Smooth muscle cell (in vitro differentiated cells): ENCODE results near the gene MAPK8. TPM values are rescaled to one million over a fixed set of nuclear protein-coding genes. Genes with fewer than 3 reads are reported as not detected.

Experiments used
- DNase-seq: peaks from one replicate; lab custom pipeline; 2025; ENCODE audit not compliant: unreplicated experiment; lab: John Stamatoyannopoulos, UW
- H2AFZ ChIP-seq: fragments of 200-600 bp; sonication (generic); 2 replicates; pipeline ENCODE4 v1.6.0; 2016; ENCODE audit warnings: antibody characterized with exemption, low read depth, mild to moderate bottlenecking
- H3F3A ChIP-seq: fragments of 200-600 bp; sonication (generic); 2 replicates; pipeline ENCODE4 v1.6.0; 2017; ENCODE audit warnings: antibody characterized with exemption, low read depth
- H3K27ac ChIP-seq: fragments of 200-600 bp; sonication (generic); 2 replicates; pipeline ENCODE4 v1.5.1; 2016; ENCODE audit warnings: low read depth, mild to moderate bottlenecking
- H3K27me3 ChIP-seq: fragments of 200-600 bp; sonication (generic); 2 replicates; pipeline ENCODE4 v1.6.1; 2016; ENCODE audit warnings: low read depth, mild to moderate bottlenecking
- H3K36me3 ChIP-seq: fragments of 200-600 bp; sonication (generic); 2 replicates; pipeline ENCODE4 v1.5.1; 2016; ENCODE audit warnings: low read depth
- H3K4me1 ChIP-seq: fragments of 200-600 bp; sonication (generic); 2 replicates; pipeline ENCODE4 v1.5.1; 2016; ENCODE audit warnings: low read depth
- H3K4me2 ChIP-seq: fragments of 200-600 bp; sonication (generic); 2 replicates; pipeline ENCODE4 v1.6.0; 2016; ENCODE audit warnings: mild to moderate bottlenecking
- H3K4me3 ChIP-seq: fragments of 200-600 bp; sonication (generic); 2 replicates; pipeline ENCODE4 v1.5.1; 2016; ENCODE audit warnings: mild to moderate bottlenecking
- H3K79me2 ChIP-seq: fragments of 200-600 bp; sonication (generic); 2 replicates; pipeline ENCODE4 v1.6.0; 2016; ENCODE audit warnings: low read depth, mild to moderate bottlenecking
- H3K9ac ChIP-seq: fragments of 200-600 bp; sonication (generic); 2 replicates; pipeline ENCODE4 v1.6.0; 2016; ENCODE audit warnings: low read depth
- H3K9me3 ChIP-seq: fragments of 200-600 bp; sonication (generic); replicated peaks from 2 replicates; pipeline ENCODE4 v1.5.1; 2016; ENCODE audit warnings: low read depth
- H4K20me1 ChIP-seq: fragments of 200-600 bp; sonication (generic); 2 replicates; pipeline ENCODE4 v1.6.0; 2016; ENCODE audit warnings: low read depth
- WGBS: methylation state at CpG from one replicate; pipeline ENCODE4 v1.1.7; 2016; ENCODE audit warnings: low lambda C conversion rate; 5-methylcytosine and 5-hydroxymethylcytosine counted together
- polyA plus RNA-seq: library from polyadenylated mRNA; unstranded; fragments of >200 nt; fragmentation: Nextera tagmentation; extraction: Ambion mirVana; gene quantifications from 2 replicates; pipeline ENCODE4 v1.2.1, GENCODE V29; 2016
- total RNA-seq: library from RNA; depleted of rRNA; stranded (reverse); fragments of >200 nt; gene quantifications from 2 replicates; pipeline ENCODE4 v1.2.3, GENCODE V29; 2014
- TF ChIP-seq, protein P1 (sequence below): fragments of 200-600 bp; sonication (generic); IDR thresholded peaks from 2 replicates; pipeline ENCODE4 v1.5.1; 2017; ENCODE audit warnings: borderline replicate concordance, mild to moderate bottlenecking, antibody characterized with exemption; ENCODE audit not compliant: insufficient read depth, poor library complexity, severe bottlenecking

Gene MAPK8
- total and polyA plus RNA-seq, 2 experiments from 2014 or later: 13.1 to 45.5 TPM

DNA sequence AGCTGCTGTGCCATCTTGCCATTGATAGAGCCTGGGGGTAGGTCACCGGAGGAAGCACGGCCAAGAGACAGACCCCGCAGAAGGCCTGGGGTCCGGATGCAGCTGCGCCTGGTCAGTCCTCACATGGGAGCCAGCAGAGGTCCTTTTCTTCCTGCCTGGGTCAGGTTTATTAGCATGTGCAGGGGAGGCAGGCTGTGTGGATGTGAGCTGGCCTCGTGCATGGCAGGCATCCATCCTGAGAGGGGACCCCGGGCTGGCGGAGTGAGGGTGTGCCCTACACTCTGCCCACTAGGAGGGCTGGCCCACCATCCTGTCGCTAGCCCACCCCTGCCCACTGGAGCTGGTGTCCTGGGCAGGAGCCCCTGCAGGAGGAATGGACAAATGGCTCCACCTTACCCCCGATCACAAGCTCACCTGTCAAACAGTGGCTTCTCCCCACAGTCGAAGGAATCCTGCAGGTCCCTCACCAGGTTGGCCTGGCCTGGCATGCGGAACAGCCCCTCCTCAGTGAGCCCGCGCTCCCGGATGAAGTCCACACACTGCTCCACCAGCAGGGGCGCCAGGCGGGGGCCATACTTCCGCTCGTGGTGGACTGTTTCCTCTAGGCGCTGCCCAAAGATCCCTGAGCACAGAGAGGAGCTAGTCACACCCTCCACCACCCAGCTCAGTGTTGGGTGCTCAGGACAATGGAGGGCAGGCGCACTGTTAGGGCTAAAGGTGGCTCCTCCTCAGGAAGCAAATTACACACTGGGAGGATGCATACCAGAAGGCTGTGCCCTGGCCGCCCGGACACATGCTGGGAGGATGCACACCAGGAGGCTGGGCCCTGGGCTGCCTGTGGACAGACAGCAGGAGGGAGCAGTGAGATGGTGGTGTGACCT is 153.0 kb downstream of the MAPK8 start:
- H3K27ac ChIP-seq: no peak overlapping the region
- DNase-seq: no peak
- TF ChIP-seq, protein P1, sequence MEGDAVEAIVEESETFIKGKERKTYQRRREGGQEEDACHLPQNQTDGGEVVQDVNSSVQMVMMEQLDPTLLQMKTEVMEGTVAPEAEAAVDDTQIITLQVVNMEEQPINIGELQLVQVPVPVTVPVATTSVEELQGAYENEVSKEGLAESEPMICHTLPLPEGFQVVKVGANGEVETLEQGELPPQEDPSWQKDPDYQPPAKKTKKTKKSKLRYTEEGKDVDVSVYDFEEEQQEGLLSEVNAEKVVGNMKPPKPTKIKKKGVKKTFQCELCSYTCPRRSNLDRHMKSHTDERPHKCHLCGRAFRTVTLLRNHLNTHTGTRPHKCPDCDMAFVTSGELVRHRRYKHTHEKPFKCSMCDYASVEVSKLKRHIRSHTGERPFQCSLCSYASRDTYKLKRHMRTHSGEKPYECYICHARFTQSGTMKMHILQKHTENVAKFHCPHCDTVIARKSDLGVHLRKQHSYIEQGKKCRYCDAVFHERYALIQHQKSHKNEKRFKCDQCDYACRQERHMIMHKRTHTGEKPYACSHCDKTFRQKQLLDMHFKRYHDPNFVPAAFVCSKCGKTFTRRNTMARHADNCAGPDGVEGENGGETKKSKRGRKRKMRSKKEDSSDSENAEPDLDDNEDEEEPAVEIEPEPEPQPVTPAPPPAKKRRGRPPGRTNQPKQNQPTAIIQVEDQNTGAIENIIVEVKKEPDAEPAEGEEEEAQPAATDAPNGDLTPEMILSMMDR: no peak
- no peaks in the 10 kb centered on the region for H4K20me1 ChIP-seq
- no peaks in the 10 kb centered on the region for H3K9me3 ChIP-seq
- H3F3A ChIP-seq: no peaks in the 10 kb centered on the region
- H3K79me2 ChIP-seq: no peaks in the 10 kb centered on the region
- H3K36me3 ChIP-seq: no peaks in the 10 kb centered on the region
- H3K27me3 ChIP-seq: no peaks in the 10 kb centered on the region
- H3K4me3 ChIP-seq: no peak overlapping the region
- no peak overlapping the region for H3K4me2 ChIP-seq
- H2AFZ ChIP-seq: no peak overlapping the region
- WGBS: 86% methylated on average over 23 of the region's 23 CpGs
- no peaks in the 10 kb centered on the region for H3K4me1 ChIP-seq
- no peak overlapping the region for H3K9ac ChIP-seq

DNA sequence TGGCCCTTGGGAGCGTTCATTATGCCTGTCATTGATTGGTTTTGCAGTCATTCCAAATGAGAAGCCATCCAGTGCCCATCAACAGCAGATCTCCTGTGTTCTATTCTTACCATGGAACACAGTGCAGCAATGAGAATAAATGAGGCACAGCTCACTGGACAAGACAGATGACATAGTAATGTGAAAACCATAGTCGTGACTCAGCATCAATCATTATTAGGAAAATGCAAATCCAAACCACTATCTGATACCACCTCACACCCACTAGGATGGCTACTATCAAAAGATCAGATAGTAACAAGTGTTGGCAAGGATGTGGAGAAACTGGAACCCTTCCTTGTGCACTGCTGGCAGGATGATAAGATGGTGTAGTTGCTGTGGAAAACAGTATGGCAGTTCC is 153.7 kb downstream of the MAPK8 start:
- no peak for DNase-seq
- H4K20me1 ChIP-seq: no peaks in the 10 kb centered on the region
- no peak overlapping the region for H3K4me2 ChIP-seq
- WGBS: 94% methylated on average over 2 of the region's 2 CpGs
- no peak overlapping the region for H3K4me3 ChIP-seq
- no peaks in the 10 kb centered on the region for H3K36me3 ChIP-seq
- H3K27me3 ChIP-seq: peaks cover under 1% of the 10 kb centered on the region
- H3K9me3 ChIP-seq: no peaks in the 10 kb centered on the region
- no peak overlapping the region for H2AFZ ChIP-seq
- TF ChIP-seq, protein P1: no peak
- no peaks in the 10 kb centered on the region for H3K79me2 ChIP-seq
- no peak overlapping the region for H3K27ac ChIP-seq
- H3F3A ChIP-seq: no peaks in the 10 kb centered on the region
- no peaks in the 10 kb centered on the region for H3K4me1 ChIP-seq
- H3K9ac ChIP-seq: no peak overlapping the region

GRCh38 chr10:48461623-48462481 is 155.4 kb downstream of the MAPK8 start:
- Histone ChIP-seq H3K4me1 (peaks cover 3% of the 10 kb centered on the region), H3K9ac (no peak overlapping the region), H4K20me1 (no peaks in the 10 kb centered on the region), H3K79me2 (no peaks in the 10 kb centered on the region), H3K9me3 (no peaks in the 10 kb centered on the region), H3K36me3 (no peaks in the 10 kb centered on the region), H3F3A (no peaks in the 10 kb centered on the region), H3K27me3 (peaks cover 14% of the 10 kb centered on the region), H3K4me3 (no peak overlapping the region), H3K4me2 (no peak overlapping the region), H3K27ac (no peak overlapping the region), H2AFZ (no peak overlapping the region)
- TF ChIP-seq, protein P1: no peak
- DNase-seq: no peak
- 95% methylated on average over 12 of the region's 12 CpGs for WGBS
